ENCODE results near the gene MRPS21.

The MRPS21 gene

GRCh38 chr1:150293433-150294253 lies at the start of gene MRPS21:
MRPS21 (plus strand) TSS chr1:150293861; CDS start chr1:150294367, 506 bp downstream.
- TF ChIP-seq CTCF (conservative IDR thresholded peaks at IDR 0.05) = no peak
- H3K27ac ChIP-seq = peak within 1 kb of the TSS; percentile 75

GRCh38 chr1:150249936-150250335 lies 43.7 kb upstream of the MRPS21 start:
- TF ChIP-seq CTCF (conservative IDR thresholded peaks at IDR 0.05) = no peak
- no peak overlapping the region for H3K27ac ChIP-seq

DNA sequence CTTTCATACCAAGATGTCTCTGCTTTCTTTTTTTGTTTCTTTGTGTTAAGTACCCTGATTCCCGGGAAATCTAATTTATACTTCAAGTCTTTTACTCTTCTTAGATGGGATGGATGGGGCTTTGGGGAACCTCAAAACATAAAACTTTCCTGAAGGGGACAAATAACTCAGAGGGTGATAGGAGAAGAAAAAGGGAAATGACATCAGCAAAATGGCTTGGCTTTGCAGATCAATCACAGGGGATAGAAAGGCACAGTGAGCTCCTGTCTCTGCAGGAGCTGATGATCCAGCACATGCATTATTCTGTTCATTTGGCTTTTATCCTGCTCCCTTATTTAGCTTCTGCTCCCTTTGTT lies 37.5 kb upstream of the MRPS21 start:
- peak; percentile 48 for TF ChIP-seq CTCF (conservative IDR thresholded peaks at IDR 0.05)

DNA sequence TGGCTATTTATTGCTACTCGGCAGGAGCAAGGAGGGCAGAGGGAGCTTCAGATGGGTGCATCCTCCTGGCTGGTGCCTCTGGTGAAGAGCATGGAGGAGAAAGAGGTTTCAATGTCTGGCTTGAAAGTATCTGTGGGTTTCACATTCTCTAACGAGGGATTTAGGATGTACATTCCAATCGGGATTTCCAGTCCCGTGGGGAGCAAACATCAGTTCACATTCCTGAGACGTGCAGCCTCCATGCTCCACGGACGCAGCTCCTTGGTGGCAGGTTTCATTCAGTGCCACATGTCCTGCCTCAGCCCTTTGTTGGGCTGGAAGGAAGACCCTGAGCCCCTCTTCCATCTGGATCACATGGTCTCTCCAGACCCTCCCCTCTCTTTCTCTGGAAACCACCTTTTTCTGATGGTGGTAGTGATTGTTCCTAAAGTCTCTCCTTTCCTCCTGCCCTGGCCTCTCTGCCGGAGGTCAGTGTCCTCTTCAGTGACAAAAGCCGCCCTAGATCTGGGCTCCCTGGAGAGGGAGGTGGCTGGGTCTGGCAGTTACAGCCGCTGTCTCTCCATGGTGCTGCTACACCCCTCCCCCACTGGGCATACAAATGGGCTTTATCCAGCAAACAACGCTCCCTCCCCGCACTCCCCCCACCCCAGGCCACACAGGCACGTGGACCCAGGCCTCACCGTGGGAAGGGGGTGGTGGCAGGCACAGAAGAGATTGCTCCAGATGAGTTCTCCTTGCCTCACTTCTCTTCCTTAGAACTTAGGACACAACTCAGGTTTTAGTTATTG lies 36.9 kb upstream of the MRPS21 start:
- TF ChIP-seq CTCF (conservative IDR thresholded peaks at IDR 0.05) = no peak
- peak overlapping the region; percentile 20; the same call in 1 of the 2 replicates for H3K27ac ChIP-seq

More for the DNA sequence above, 37.5 kb upstream of the MRPS21 start:
- H3K27ac ChIP-seq = peak overlapping the region; percentile 20; the same call in 1 of the 2 replicates

DNA sequence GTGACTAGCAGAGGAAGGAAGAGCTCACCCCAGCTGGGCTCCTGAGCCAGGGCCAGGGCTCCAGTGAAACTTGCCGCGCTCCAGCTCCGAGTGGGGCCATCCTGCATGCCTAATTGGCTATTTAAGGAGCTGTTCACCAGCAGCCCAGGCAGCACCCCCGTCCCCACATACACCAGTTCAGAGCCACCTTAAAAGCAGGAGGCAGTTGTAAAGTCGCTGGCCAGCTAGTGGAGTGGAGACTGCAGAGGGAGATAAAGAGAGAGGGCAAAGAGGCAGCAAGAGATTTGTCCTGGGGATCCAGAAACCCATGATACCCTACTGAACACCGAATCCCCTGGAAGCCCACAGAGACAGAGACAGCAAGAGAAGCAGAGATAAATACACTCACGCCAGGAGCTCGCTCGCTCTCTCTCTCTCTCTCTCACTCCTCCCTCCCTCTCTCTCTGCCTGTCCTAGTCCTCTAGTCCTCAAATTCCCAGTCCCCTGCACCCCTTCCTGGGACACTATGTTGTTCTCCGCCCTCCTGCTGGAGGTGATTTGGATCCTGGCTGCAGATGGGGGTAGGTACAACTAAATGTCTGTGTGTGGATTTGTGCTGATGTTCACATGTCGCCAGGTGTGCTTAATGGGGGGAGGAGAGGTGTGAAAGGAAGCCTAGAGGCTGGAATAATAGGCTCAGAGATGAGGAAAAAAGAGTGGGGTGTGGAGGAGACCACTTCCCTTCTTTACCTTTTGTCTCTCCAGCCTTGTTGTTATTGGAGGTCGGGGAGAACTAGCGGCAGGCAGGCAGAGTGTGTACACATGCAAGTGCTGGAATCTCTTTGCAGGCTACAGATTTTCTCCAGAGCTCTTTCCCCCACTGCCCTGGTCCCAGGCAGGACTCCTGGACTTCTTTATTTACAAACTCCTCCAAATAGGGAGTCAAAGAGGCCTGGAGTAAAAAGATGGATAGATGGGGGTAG lies 35.8 kb upstream of the MRPS21 start, which contains the start of gene CA14:
TSS of gene CA14 (plus strand) at position 151 of the 962 bp plus-strand sequence. CDS start at position 506, 355 bp downstream.
- peak within 1 kb of the TSS; percentile 20; the same call in 1 of the 2 replicates for H3K27ac ChIP-seq

GRCh38 chr1:150259217-150259616 lies 34.4 kb upstream of the MRPS21 start:
- TF ChIP-seq CTCF (conservative IDR thresholded peaks at IDR 0.05) = no peak
- H3K27ac ChIP-seq = peak overlapping the region; percentile 34

More for the DNA sequence above, 35.8 kb upstream of the MRPS21 start, which contains the start of gene CA14:
- no peak for TF ChIP-seq CTCF (conservative IDR thresholded peaks at IDR 0.05)
